OCI-LY7 (cell line): ENCODE results near the gene ZNF555.

Experiments
- CTCF ChIP-seq: fragments of 200-600 bp; sonication (generic); conservative IDR thresholded peaks from 2 replicates; pipeline ENCODE4 v1.5.1; 2014; ENCODE audit warnings: mild to moderate bottlenecking, antibody characterized with exemption, low read length, moderate library complexity, mixed read lengths
- EZH2phosphoT487 ChIP-seq: fragments of 200-600 bp; sonication (generic); IDR thresholded peaks from 2 replicates; pipeline ENCODE4 v1.6.1; 2018; ENCODE audit warnings: low read depth, borderline replicate concordance, mild to moderate bottlenecking, mixed run types, antibody characterized with exemption, low read length, moderate library complexity, mixed read lengths

- TF ChIP-seq CTCF (no peak), EZH2phosphoT487 (no peak)
These were observed 5.1 kb downstream of the ZNF555 start for GRCh38 chr19:2846180-2846894.
